Upper lobe of left lung (tissue), 4 donors: ENCODE results near the gene RPLP2.

Experiments
- CTCF ChIP-seq, 6 experiments: fragments of 450-650 bp in 4 of 6; fragments of 200-600 bp in 2 of 6; sonication (generic) in 2 of 6; IDR thresholded peaks; one replicate each; pipeline ENCODE4 v1.5.1; 2016 to 2019; ENCODE audit warnings: antibody characterized with exemption in 6 of 6
- POLR2A ChIP-seq, 4 donors: fragments of 450-650 bp; IDR thresholded peaks; one replicate each; pipeline ENCODE4 v1.5.1; 2016 to 2017; ENCODE audit warnings: antibody characterized with exemption in 4 of 4, mild to moderate bottlenecking in 2 of 4

- TF ChIP-seq CTCF (IDR thresholded peaks at IDR 0.05), result no peak
- no peak for TF ChIP-seq POLR2A (IDR thresholded peaks at IDR 0.05)
Observed at GRCh38 chr11:789943-790342, 19.8 kb upstream of the RPLP2 start, which contains the start of gene CEND1.
